NOMO-1 treated with dmso at 0.1 percent for 144 hours (cell line): ENCODE measurements around the gene UNK.

Experiments used
- DNase-seq: peaks from one replicate; lab custom pipeline; 2025; ENCODE audit not compliant: unreplicated experiment; lab: John Stamatoyannopoulos, UW

UNK gene

DNA sequence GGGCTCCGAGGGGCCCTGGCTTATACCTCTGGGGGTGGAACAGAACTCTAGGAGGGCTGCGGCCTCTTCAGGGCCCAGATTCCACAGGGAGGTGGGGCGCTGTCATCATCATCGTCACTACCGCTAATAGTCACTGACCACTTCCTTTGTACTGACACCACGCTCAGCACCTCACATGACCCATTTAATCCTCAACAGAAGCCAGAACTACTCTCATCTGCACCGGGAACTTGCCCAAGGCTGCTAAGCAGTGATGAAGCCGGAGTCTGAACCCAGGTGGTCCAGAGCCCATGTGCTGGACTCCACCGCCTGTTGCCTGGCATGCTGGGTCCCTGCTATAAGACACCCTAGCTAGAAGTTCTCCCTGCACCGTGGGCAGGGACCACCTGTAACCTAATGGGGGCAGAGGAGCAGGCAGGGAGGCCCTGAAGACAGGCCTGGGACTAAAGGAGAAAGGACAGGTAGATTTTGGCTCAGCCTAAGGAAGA lies 47.6 kb downstream of the UNK start:
- no peak for DNase-seq

- no peak for DNase-seq
Measured at GRCh38 chr17:75832652-75833400, 48.2 kb downstream of the UNK start.

GRCh38 chr17:75834279-75834920 lies 49.8 kb downstream of the UNK start:
- DNase-seq, result no peak

DNA sequence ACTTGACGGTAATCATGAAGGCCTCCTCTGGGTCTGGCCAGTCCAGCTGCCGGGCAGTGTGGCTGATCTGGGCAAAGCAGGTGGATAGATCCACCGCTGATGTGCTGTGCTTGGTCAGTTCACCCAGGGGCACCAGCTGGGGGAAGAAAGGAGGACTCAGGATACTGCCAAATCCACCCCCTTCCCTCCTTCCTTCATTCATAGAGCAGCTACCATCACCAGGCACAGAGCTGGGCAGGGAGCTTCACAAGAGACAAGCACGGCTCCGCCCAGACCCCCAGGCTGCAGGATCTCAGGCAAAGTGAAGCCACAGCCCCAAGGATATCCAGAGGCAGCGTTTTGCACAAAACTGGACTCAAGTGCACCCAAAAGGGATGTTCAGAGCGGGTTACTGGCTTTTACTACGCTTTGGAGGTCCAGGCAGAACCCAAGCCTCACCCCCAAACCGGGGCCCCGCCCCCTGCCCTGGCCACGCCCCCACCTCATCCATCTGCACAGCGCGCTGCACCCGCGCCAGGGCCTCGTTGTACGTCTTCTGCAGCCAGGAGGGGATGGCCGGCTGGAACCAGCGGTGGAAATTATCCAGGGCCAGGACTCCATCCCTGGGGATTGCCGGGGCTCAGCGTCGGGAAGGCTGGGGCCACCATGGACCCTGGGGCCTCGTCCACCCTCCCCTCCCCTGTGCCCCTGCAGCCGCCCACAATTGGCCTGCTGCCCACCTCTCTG lies 50.5 kb downstream of the UNK start:
- no peak for DNase-seq

- no peak for DNase-seq
Measured at GRCh38 chr17:75835654-75835987, 51.0 kb downstream of the UNK start.

DNA sequence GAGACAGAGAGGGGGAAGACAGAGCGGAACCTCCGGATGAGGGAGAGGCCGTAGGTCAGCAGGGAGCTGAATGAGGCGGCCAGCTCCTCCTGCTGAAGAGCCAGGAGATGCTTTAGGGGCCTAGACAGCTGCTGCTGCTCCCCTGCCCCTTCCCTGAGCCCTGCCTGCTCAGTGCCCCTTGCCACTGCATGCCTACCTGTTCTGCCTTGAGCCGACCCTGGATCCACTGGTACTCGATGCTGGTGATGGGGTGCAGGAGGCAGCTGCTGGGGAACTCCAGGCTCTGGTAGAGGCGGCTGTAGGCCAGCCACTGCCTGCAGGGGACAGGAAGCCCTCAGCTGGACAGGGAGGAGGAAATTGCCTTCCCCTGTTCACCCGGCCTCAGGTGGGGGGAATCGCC lies 52.0 kb downstream of the UNK start:
- no peak for DNase-seq

- no peak for DNase-seq
Measured at GRCh38 chr17:75837899-75838298, 53.3 kb downstream of the UNK start.

GRCh38 chr17:75838410-75838809 lies 53.8 kb downstream of the UNK start:
- DNase-seq, result no peak

GRCh38 chr17:75839942-75840798 lies 55.6 kb downstream of the UNK start:
- DNase-seq, result no peak

GRCh38 chr17:75840799-75841164 lies 56.2 kb downstream of the UNK start:
- DNase-seq, result no peak

GRCh38 chr17:75842411-75842810 lies 57.8 kb downstream of the UNK start:
- DNase-seq, result no peak

GRCh38 chr17:75842963-75843576 lies 58.5 kb downstream of the UNK start:
- no peak for DNase-seq

- no peak for DNase-seq
Measured at GRCh38 chr17:75843577-75844529, 59.2 kb downstream of the UNK start, which contains the start of gene UNC13D. UNC13D (minus strand) TSS chr17:75844404; CDS start chr17:75844337, 67 bp downstream.

GRCh38 chr17:75844530-75845057 lies 60.0 kb downstream of the UNK start:
- DNase-seq, result no peak

GRCh38 chr17:75845058-75845711 lies 60.6 kb downstream of the UNK start:
- peak; percentile 35 for DNase-seq

DNA sequence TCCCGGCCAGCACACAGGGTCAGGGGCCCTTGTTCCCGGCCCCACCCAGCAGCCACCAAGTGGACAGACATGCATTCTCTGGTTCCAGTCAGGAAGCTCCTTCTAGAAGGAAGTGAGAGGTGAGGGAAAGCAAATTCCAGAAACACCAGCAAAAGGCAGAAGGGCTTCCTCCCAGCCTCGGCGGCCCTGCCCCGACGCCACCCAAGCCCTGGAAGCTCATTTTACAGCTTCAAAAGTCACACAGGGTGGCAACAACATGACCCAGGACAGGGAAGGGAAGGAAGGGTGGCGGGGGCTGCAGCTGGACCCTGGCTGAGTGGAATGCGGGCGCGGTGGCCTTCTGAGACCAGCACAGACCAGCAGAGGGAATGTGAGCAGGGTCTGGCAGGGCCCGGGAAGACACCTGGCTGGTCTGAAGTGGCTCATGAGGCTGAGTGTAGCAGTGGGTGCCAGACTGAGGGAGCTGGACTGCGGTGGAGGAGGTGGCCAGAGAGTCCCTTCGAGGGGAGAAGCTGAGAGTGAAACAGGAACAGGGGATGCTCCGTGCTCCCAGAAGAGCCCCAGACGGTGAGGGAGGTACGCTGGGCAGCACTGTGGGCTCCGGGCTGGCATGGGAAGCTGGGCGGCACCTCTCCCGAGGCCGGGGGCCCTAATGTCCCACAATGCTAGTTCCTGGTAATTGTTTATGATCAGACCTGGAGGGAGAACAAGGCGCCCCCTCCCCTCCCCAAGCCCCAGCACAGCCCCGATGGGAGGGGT lies 61.5 kb downstream of the UNK start:
- DNase-seq, result no peak

DNA sequence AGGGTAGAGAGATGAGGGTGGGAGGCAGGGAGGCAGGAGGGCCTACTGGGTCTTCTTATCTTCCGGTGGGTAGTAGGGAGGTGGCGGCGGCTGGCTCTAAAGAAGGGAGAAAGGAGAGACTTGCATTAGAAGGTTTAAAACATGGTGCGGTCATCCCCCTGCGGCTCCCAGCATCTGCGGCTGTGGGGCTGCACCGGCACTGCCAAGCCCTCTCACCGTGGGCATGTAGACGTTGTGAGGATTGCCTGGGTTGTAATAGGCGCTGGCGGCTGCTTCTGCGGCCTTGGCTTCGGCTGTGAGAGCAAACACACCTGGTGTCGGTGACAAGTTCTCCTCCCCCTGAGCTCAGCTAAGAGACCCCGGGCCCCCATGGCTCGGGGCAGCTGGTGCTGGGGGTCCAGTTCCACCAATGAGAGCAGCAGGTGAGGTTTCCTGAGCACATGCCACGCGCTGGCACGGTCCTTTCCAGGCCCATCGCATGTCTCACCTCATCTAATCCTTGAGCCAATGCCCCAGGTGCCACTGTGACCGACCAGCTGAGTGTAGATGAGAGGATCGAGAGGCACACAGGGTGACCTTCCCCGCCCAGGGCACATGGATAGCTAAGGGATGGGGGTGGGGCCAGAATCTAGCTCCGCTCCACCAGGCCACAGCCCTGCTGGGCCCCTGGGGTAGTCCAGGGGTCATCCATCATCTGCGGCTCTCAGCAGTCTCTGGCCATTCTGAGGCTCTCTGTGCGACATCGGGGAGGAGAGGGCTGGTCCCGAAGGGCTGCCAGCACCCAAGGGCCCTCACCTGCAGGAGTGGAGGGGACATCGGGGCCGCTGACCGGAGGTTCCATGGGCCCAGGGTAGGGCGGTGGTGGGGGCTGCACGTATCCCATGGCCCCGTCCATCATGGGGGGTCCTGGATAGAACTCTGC lies 62.3 kb downstream of the UNK start:
- DNase-seq, result no peak
